HepG2 (cell line): ENCODE data around the gene TMEM59. TPM values are rescaled to one million over a fixed set of nuclear protein-coding genes. Genes with fewer than 3 reads are reported as not detected.
A peak's percentile ranks its signal among the peaks of the same experiment; 100 is the strongest.

ENCODE experiments used
- ETV5 ChIP-seq: IDR thresholded peaks from 2 replicates; pipeline ENCODE4 v1.6.1; 2018; ENCODE audit warnings: missing biosample characterization, missing genetic modification reagents, inconsistent platforms, borderline replicate concordance
- HOXA3 ChIP-seq: sonication (generic); formaldehyde crosslinking; IDR thresholded peaks from 2 replicates; pipeline ENCODE4 v1.5.0; 2020; ENCODE audit warnings: missing genetic modification reagents
- IKZF5 ChIP-seq: IDR thresholded peaks from 2 replicates; pipeline ENCODE4 v1.6.1; 2018; ENCODE audit warnings: missing genetic modification reagents, mild to moderate bottlenecking, missing compliant biosample characterization
- JUN ChIP-seq: sonication (generic); formaldehyde crosslinking; IDR thresholded peaks from 2 replicates; pipeline ENCODE4 v1.4.0; 2020; ENCODE audit warnings: mild to moderate bottlenecking, missing genetic modification reagents
- MAFF ChIP-seq: IDR thresholded peaks from 2 replicates; pipeline ENCODE4 v1.6.1; 2011; ENCODE audit warnings: low read depth, low read length, improper control_type of control experiment
- MBD4 ChIP-seq: IDR thresholded peaks from 2 replicates; pipeline ENCODE4 v1.6.1; 2012; ENCODE audit warnings: low read length, inconsistent platforms, borderline replicate concordance
- SALL2 ChIP-seq: sonication (generic); formaldehyde crosslinking; IDR thresholded peaks from 2 replicates; pipeline ENCODE4 v1.8.1; 2023; ENCODE audit warnings: mild to moderate bottlenecking, missing genetic modification reagents, inconsistent platforms
- SIX1 ChIP-seq: sonication (generic); formaldehyde crosslinking; IDR thresholded peaks from 2 replicates; pipeline ENCODE4 v1.4.0; 2020; ENCODE audit warnings: missing genetic modification reagents, borderline replicate concordance
- SIX4 ChIP-seq: sonication (generic); formaldehyde crosslinking; IDR thresholded peaks from 2 replicates; pipeline ENCODE4 v1.4.0; 2020; ENCODE audit warnings: missing genetic modification reagents
- SMAD3 ChIP-seq: sonication (generic); formaldehyde crosslinking; IDR thresholded peaks from 2 replicates; pipeline ENCODE4 v1.4.0; 2020; ENCODE audit warnings: missing genetic modification reagents
- TAF15 ChIP-seq: fragments of 200-400 bp; formaldehyde crosslinking; IDR thresholded peaks from one replicate; pipeline ENCODE4 v1.6.1; 2018; ENCODE audit warnings: mild to moderate bottlenecking, low read depth, low read length; ENCODE audit not compliant: poor library complexity, severe bottlenecking
- ZNF124 ChIP-seq: sonication (generic); formaldehyde crosslinking; IDR thresholded peaks from 2 replicates; pipeline ENCODE4 v1.4.0; 2020; ENCODE audit warnings: missing genetic modification reagents
- ZNF180 ChIP-seq: sonication (generic); formaldehyde crosslinking; IDR thresholded peaks from 2 replicates; pipeline ENCODE4 v1.4.0; 2020; ENCODE audit warnings: low read depth, missing genetic modification reagents, borderline replicate concordance
- ZNF512B ChIP-seq: sonication (generic); formaldehyde crosslinking; IDR thresholded peaks from 2 replicates; pipeline ENCODE4 v1.5.1; 2020; ENCODE audit warnings: missing genetic modification reagents, mild to moderate bottlenecking, borderline replicate concordance
- ZNF530 ChIP-seq: sonication (generic); formaldehyde crosslinking; IDR thresholded peaks from 2 replicates; pipeline ENCODE4 v1.5.0; 2020; ENCODE audit warnings: low read depth, mild to moderate bottlenecking, missing genetic modification reagents
- ZNF547 ChIP-seq: sonication (generic); formaldehyde crosslinking; IDR thresholded peaks from 2 replicates; pipeline ENCODE4 v1.5.1; 2020; ENCODE audit warnings: mild to moderate bottlenecking, missing genetic modification reagents
- ZNF574 ChIP-seq: sonication (generic); formaldehyde crosslinking; IDR thresholded peaks from 2 replicates; pipeline ENCODE4 v1.4.0; 2020; ENCODE audit warnings: missing genetic modification reagents
- polyA plus RNA-seq, 8 experiments: library from polyadenylated mRNA; depleted of rRNA in 3 of 8; stranded (reverse) in 7 of 8; unstranded in 1 of 8; fragments of >200 nt; fragmentation: Illumina TruSeq in 4 of 8; extraction: Trizol in 4 of 8; gene quantifications; 2 replicates each; pipeline versions ENCODE4 v1.2.1 to v1.2.3, GENCODE V29; 2011 to 2016; ENCODE audit warnings: low read depth in 4 of 8, missing spikeins in 1 of 8, mixed read lengths in 1 of 8; ENCODE audit not compliant: insufficient read depth in 1 of 8
- total RNA-seq, 5 experiments: library from RNA; depleted of rRNA; stranded (reverse); fragments of >200 nt; fragmentation: Illumina TruSeq; extraction: Trizol; gene quantifications; 2 replicates each; pipeline ENCODE4 v1.2.3, GENCODE V29; 2016; ENCODE audit warnings: low read depth in 1 of 5
- TF ChIP-seq, protein P1 (sequence below): sonication (generic); formaldehyde crosslinking; IDR thresholded peaks from 2 replicates; pipeline ENCODE4 v1.5.1; 2020; ENCODE audit warnings: mild to moderate bottlenecking, missing genetic modification reagents, borderline replicate concordance
- TF ChIP-seq, protein P2 (sequence below): sonication (generic); formaldehyde crosslinking; IDR thresholded peaks from 2 replicates; pipeline ENCODE4 v1.5.0; 2020; ENCODE audit warnings: missing genetic modification reagents, mild to moderate bottlenecking, borderline replicate concordance

The TMEM59 gene
- total and polyA plus RNA-seq, 2 of the 13 experiments (the other 11 are each of a cell fraction or from before 2014, with no cell fraction given) = 147 to 363 TPM

GRCh38 chr1:53992085-53992874, 60.7 kb downstream of the TMEM59 start (continued):
- TF ChIP-seq, protein P1, sequence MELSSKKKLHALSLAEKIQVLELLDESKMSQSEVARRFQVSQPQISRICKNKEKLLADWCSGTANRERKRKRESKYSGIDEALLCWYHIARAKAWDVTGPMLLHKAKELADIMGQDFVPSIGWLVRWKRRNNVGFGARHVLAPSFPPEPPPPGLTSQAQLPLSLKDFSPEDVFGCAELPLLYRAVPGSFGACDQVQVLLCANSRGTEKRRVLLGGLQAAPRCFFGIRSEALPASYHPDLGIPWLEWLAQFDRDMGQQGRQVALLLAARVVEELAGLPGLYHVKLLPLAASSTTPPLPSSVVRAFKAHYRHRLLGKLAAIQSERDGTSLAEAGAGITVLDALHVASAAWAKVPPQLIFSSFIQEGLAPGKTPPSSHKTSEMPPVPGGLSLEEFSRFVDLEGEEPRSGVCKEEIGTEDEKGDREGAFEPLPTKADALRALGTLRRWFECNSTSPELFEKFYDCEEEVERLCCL (CRISPR knock-in tag) = no peak
- TF ChIP-seq, protein P2, sequence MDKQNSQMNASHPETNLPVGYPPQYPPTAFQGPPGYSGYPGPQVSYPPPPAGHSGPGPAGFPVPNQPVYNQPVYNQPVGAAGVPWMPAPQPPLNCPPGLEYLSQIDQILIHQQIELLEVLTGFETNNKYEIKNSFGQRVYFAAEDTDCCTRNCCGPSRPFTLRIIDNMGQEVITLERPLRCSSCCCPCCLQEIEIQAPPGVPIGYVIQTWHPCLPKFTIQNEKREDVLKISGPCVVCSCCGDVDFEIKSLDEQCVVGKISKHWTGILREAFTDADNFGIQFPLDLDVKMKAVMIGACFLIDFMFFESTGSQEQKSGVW (CRISPR knock-in tag) = no peak
- no peak for TF ChIP-seq ZNF180 (CRISPR knock-in tag)
- TF ChIP-seq IKZF5 (CRISPR knock-in tag) = no peak
- no peak for TF ChIP-seq JUN
- TF ChIP-seq HOXA3 (CRISPR knock-in tag) = no peak
- no peak for TF ChIP-seq TAF15
- TF ChIP-seq ETV5 (CRISPR knock-in tag) = 0 out of 2 replicates have a peak, but pooled peaks have one; percentile 14
- no peak for TF ChIP-seq MAFF
- peak; percentile 20; the same call in 1 of the 2 replicates for TF ChIP-seq ZNF574 (CRISPR knock-in tag)
- TF ChIP-seq ZNF547 (CRISPR knock-in tag) = 0 out of 2 replicates have a peak, but pooled peaks have one; percentile 26
- TF ChIP-seq SIX1 = no peak
- no peak for TF ChIP-seq SALL2
- TF ChIP-seq ZNF512B (CRISPR knock-in tag) = no peak
- TF ChIP-seq ZNF530 (CRISPR knock-in tag) = no peak
- TF ChIP-seq SMAD3 (CRISPR knock-in tag) = no peak
- TF ChIP-seq MBD4 = no peak
- TF ChIP-seq ZNF124 = no peak
- no peak for TF ChIP-seq SIX4 (CRISPR knock-in tag)
